22Rv1 (cell line): ENCODE results near the gene TTC9.
"Not testable (repeated sequence)": the region's sequence is repeated elsewhere in the genome, so short reads cannot be mapped to it uniquely, and the experiment has no call there.

Source experiments
- H3K27ac ChIP-seq: fragments of 450-650 bp; 2 replicates; pipeline ENCODE4 v1.5.1; 2017
- CTCF ChIP-seq: fragments of 450-650 bp; IDR thresholded peaks from 2 replicates; pipeline ENCODE4 v1.5.1; 2017; ENCODE audit warnings: mild to moderate bottlenecking
- ZFX ChIP-seq: fragments of 450-650 bp; IDR thresholded peaks from 2 replicates; pipeline ENCODE4 v1.6.1; 2017; ENCODE audit warnings: antibody characterized with exemption, borderline replicate concordance

Gene TTC9

GRCh38 chr14:70700955-70701585, 59.4 kb downstream of the TTC9 start:
- no peak overlapping the region for H3K27ac ChIP-seq
- TF ChIP-seq ZFX, result no peak
- TF ChIP-seq CTCF, result no peak

GRCh38 chr14:70701610-70702009, 59.9 kb downstream of the TTC9 start:
- H3K27ac ChIP-seq, result no peak overlapping the region
- no peak for TF ChIP-seq CTCF

- TF ChIP-seq CTCF, result no peak
- no peak for TF ChIP-seq ZFX
- H3K27ac ChIP-seq, result no peak overlapping the region
These were observed 60.4 kb downstream of the TTC9 start for GRCh38 chr14:70702161-70702560.

- H3K27ac ChIP-seq, result not testable (repeated sequence)
These were observed 62.0 kb downstream of the TTC9 start for GRCh38 chr14:70703621-70704168.

- TF ChIP-seq ZFX (no peak), CTCF (no peak)
These were observed 63.2 kb downstream of the TTC9 start for GRCh38 chr14:70704960-70705359.

GRCh38 chr14:70706177-70706576, 64.5 kb downstream of the TTC9 start:
- no peak for TF ChIP-seq CTCF
- no peak for TF ChIP-seq ZFX
- no peak overlapping the region for H3K27ac ChIP-seq

More at GRCh38 chr14:70704960-70705359, 63.2 kb downstream of the TTC9 start:
- no peak overlapping the region for H3K27ac ChIP-seq

GRCh38 chr14:70707138-70708038, 65.7 kb downstream of the TTC9 start:
- TF ChIP-seq CTCF (no peak), ZFX (no peak)
- no peak overlapping the region for H3K27ac ChIP-seq
